ENCODE results near the gene CABYR. TPM values are rescaled to one million over a fixed set of nuclear protein-coding genes. Genes with fewer than 3 reads are reported as not detected.
A peak's percentile ranks its signal among the peaks of the same experiment; 100 is the strongest.

Gene CABYR, protein sequence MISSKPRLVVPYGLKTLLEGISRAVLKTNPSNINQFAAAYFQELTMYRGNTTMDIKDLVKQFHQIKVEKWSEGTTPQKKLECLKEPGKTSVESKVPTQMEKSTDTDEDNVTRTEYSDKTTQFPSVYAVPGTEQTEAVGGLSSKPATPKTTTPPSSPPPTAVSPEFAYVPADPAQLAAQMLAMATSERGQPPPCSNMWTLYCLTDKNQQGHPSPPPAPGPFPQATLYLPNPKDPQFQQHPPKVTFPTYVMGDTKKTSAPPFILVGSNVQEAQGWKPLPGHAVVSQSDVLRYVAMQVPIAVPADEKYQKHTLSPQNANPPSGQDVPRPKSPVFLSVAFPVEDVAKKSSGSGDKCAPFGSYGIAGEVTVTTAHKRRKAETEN
- polyA plus RNA-seq (ENCODE audit: insufficient read length), result 13.0 TPM
- long read RNA-seq, donor 1, partial matches to known transcripts, result 24 of 25 reads
- long read RNA-seq, donor 1, other reads (novel, unspliced or antisense), result 0 of 25 reads
- long read RNA-seq, donor 2, partial matches to known transcripts, result 0 of 2 reads
- long read RNA-seq, donor 2, other reads (novel, unspliced or antisense), result 0 of 2 reads
- long read RNA-seq, donor 3, result 0 reads
- long read RNA-seq, donor 4, result 0 reads
- long read RNA-seq, donor 5, partial matches to known transcripts, result 7 of 8 reads
- long read RNA-seq, donor 5, other reads (novel, unspliced or antisense), result 0 of 8 reads
- long read RNA-seq, donor 6, partial matches to known transcripts, result 0 of 1 reads
- long read RNA-seq, donor 6, other reads (novel, unspliced or antisense), result 0 of 1 reads
- long read RNA-seq, donor 7, partial matches to known transcripts, result 18 of 25 reads
- long read RNA-seq, donor 7, other reads (novel, unspliced or antisense), result 6 of 25 reads
- long read RNA-seq, donor 8, partial matches to known transcripts, result 0 of 8 reads
- long read RNA-seq, donor 8, other reads (novel, unspliced or antisense), result 6 of 8 reads

DNA sequence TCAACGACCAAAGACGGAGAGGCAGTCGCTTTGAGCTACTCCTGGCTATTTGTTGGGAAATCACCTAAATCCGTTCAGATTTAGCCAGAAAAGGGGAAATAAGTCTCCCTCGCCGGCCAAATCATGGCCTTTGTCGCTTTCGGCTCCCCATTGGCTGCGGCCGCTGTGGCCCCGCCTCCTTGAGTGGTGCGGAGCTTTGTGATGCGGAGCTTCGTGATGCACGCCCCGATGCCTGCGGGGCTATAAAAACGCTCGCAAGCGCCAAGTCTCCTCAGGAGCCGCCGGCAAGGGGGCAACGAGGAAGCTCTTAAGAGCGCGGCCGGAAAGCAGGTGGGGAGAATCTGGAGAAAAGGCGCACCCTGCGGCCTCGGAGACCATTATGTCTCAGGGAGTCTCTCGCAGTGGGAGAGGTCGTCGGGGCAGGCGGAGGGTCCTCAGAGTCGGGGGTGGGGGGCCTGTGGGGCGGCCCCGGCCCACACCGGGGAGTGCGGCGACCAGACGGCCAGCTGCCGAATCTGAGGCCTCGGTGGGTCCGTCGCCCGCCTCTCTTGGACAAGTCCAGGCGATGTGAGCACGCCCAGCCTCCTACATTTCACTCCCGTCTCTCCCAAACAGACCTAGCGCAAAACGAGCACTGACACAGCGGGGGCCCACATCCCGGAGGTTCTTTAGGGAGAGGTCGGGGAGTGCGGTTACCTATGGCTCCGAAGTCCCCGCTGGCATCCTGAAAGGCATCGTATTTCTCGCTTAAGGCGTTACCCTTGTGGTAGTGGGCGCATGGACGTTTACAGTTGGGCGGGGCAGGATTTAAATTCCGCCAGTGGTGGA lies at the start of gene CABYR:
Gene CABYR, plus strand, starts transcription at position 274 of the 828 bp plus-strand sequence. CDS start 4,053 bp downstream, outside the sequence.
- DNase-seq, result peak; percentile 77

DNA sequence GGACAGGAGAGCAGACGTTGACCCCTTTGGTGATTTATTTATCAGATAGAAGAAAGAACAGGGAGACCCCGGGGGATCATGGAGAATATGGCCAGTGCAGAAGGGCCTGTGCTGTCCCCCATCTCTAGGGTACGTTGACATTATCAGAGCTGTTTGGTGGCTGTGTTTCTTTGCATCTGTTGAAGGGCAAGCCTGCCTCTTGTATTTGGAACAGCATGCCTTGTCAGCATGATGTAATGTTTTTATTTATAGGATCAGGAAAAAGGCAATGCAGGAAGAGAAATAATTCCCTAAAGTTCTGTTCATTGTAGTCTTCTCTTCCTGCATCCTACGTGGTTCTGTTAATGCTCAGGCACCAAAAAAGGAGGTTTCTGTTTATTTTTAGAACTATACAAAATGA lies 49.8 kb upstream of the CABYR start:
- no peak for DNase-seq

DNA sequence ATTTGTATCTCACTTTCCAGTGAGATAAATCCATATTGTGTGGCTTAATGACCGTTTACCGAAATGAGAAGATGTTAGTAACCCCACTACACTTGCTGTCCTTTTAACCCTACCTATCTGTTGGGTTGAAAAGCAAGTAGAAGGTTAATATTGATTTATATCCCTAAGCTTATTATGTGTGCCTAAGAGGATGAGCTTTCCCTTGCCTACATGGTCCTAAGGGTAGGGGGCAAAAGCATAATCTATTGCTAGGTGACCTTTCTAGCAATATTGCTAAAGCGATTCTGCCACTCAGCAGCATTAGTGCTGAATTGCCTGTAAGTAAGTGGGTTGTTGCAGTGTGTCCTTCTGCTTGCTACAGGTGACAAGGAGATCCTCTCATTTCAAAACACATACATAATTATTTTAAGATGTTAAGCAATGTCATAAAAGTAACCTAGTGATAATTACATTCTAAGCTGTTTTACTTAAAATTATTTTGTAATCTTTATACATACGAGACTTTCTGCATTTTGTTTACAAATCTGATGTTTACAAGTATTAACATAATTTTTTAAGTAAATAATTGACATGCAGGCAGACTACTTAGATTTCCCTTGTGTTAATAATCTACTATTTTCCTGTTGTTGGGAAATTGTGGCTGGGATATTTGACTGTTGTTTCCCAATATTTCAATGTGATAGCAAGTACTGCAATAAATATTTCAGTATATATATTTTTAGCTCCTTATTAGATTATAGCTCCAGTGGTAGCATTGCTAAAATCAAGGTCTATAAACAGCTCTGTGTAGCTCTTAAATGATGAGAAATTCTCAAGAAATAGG lies 49.1 kb upstream of the CABYR start:
- DNase-seq, result no peak

DNA sequence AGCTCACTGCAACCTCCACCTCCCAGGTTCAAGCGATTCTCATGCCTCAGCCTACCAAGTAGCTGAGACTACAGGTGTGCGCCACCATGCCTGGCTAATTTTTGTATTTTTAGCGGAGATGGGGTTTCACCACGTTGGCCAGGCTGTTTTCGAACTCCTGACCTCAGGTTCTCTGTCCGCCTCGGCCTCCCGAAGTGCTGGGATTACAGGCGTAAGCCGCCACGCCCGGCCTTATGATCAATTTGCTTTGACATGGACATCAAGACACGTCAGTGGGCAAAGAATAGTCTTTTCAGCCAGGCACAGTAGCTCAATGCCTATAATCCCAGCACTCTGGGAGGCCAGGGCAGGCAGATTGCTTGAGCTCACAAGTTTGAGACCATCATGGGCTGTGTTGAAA lies 48.0 kb upstream of the CABYR start:
- DNase-seq, result no peak

DNA sequence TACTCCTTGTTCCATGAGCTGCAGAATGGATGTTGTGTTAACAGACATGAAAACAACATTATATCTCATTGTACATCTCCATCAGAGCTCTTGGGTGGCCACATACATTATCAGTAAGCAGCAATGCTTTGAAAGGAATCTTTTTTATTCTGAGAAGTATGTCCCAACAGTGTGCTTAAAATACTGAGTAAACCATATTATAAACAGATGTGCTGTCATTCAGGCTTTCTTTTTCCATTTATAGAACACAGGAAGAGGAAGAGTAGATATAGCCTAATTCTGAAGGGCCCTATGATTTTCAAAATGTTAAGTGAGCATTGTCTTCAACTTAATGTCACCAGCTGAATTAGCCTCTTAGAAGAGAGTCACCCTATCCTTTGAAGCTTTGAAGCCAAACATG lies 44.3 kb upstream of the CABYR start:
- DNase-seq, result no peak

DNA sequence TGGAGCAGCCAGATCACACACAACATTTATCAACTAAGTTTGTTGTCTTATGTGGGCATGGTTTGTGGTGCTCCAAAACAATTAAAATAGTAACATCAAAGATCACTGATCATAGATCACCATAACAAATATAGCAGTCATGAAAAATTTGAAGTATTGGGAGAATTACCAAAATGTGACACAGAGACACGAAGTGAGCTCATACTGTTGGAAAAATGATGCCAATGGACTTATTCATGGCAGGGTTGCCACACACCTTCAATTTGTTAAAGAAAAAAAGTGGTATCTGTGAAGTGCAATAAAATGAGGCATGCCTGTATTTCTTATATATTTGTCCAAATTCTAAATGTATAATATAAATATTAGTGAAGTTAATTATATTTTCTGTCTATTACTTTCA lies 42.9 kb upstream of the CABYR start:
- DNase-seq, result no peak

DNA sequence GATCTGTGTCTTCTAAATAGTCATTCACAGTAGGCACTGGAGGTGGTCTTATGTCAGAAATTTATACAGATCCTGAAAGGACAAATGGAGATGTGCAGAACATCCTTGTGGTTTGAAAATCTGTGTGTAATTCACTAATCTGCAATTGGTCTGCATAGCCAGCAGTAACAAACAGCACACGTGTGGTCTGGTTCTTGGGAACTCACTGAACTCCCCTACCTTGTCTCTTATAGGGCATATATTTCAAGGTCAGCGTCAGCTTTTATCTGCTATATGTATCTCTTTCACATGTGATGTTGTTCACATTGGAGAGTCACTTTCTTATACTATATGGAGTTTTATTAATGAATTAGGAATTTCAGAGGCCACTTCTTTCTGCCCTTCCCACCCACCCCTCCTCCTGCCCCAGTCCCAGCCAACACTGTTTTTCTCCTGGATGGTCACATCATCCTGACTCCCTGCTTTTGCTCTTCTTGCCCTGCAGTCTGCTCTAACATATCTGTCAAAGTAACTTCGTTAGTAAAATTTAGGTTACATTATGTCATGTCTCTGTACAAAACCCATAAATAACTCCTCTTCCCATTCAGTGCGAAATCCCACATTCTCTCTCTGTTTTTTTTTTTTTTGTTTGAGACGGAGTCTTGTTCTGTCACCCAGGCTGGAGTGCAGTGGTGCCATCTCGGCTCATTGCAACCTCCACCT lies 35.4 kb upstream of the CABYR start:
- no peak for DNase-seq

DNA sequence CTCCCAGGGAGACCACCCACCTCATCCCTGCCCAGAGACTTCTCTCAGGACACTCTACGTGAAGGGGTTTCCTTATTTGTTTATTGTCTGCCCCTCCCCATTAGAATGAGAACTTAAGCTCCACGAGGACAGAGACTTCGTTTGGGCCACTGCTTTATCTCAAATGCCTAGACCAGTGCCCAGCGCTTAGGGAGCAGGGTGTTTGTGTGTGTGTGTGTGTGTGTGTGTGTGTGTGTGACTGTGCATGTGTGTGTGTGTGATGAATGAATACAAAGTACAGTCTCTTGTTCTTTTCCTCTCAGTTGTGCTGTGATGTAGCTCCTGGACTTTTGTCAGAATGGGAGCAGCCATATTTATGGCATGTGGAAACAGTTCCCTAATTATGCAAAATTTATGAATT lies 34.4 kb upstream of the CABYR start:
- DNase-seq, result no peak

DNA sequence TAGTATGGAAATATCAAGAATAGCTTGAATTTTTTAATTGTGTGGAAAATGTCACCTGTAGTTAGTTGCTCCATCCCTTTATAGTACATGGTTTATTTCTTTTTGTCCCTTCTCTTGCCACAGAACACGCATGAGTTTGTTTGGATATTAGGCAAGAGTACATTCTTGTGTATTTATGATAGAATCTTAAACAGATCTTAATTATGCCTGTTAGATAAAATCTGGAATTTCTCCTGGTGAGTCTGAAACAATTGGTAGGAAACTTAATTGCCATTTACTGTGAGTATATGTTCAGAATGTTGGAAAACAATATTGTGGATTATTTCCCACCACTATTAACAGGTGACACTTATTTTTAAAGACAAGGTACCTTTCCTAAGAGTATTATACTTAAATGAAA lies 30.2 kb upstream of the CABYR start:
- DNase-seq, result no peak

DNA sequence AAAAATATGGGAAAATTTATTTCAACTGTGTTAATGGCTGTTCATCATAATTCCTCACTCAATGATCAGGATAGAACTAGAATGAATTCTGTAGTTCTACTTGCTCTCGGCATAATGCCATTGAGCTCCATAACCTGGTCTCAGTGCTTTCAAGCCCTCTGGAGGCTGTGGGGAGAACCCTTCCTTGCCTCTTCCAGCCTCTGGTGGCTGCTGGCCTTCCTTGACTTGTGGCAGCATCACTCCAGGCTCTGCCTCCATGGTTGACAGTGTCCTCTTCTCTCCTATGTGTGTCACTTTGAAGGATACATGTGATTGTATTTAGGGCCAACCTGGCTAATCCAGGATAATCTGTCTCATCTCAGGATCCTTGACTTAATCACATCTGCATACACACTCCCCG lies 26.9 kb upstream of the CABYR start:
- no peak for DNase-seq

DNA sequence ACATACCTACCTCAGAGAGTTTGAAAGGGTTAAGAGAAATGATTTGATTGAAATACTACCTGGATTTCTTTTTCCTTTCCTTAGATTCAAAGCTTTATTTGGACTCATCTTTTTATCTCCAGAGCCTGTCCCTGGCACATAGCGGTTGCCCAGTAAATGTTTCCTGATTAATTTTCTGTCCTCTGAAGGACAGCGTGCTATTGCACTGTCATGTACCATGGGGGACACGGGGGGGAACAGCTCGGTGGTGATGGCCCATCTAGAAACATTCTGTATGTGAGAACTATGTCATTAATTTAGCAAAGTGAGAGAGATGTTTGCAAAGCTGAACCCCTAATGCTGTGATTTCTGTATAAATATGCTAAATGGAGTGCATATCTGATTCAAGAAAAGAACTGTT lies 26.4 kb upstream of the CABYR start:
- DNase-seq, result no peak

DNA sequence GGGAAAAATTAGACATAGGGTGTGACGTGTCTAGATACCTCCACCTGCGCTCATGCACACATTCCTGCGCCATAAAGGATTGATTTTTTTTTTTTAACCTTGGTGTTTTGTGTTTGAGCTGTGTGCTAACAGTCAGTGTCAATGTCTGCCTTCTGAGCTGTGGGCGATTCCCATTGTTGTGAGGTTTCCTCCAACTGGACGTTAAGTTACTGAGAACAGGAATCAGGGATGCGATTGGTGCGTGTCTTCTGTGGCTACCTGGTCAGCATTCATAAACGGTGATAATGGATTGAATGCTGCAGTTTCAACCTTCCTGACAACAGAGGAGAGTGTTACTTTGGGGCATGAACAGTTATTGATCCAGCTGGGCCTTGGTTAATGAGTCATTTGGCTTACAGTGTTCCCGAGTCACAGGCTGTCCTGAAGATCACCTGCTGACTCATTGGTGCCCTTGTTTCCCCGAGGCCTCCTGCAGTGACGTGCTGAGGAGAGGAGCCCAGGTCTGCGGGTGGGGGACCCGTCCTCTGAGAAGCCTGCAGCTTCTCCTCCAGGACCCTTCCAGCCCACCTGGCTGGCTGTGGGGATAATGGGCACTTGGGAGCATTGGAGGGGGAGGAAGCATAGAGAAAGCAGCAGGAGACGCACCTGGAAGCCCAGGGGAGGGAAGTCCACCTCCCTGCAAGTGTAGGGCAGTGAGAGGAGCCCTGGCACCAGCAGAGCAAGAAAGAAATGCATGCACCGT lies 25.8 kb upstream of the CABYR start:
- no peak for DNase-seq

DNA sequence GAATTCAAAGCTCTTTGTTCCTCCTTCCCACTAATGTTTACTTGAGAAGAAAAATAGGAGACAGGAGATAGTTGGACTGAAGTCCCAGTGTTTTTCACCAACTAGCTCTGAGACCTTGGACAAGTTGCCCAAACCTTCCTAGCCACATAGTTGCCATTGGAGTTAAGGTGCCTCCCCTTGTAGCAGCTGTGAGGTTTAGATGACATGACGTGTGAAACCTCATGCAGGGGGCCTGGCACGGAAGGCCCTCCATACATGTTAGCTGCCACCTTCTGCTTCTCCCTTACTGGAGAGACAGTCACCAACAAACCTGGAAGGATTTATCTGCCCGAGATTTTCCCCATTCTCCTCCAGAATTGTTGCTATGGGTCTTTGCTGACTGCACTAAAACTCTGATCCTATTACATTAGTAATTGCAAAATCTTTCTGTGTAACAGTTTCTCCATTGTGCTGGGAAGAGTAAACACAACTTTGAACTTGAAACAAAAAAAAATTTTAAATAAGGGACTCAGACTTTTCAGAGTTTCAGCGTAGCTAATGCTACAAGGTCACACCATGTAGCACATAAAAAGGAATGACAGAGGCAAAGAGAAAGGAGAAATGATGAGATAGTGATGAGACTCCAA lies 23.8 kb upstream of the CABYR start:
- no peak for DNase-seq

DNA sequence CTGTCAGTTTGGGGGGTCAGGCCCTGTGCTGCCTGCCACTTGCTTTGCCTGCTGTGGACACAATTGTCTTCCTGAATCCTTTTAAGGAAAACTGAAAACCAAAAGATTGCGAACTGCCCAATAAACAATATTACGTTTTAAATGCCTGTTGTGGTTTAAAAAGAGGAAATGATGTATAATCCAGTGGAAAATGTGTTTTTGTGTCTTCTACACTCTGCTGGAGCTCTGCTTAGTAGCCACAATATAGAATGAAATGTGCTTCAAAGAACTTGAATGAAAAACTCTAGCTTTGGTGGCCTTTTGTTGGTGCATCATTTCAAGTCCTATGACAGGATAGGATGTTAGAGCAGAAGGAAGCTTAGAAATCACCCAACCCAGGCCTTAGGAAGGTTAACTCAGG lies 23.2 kb upstream of the CABYR start:
- no peak for DNase-seq

DNA sequence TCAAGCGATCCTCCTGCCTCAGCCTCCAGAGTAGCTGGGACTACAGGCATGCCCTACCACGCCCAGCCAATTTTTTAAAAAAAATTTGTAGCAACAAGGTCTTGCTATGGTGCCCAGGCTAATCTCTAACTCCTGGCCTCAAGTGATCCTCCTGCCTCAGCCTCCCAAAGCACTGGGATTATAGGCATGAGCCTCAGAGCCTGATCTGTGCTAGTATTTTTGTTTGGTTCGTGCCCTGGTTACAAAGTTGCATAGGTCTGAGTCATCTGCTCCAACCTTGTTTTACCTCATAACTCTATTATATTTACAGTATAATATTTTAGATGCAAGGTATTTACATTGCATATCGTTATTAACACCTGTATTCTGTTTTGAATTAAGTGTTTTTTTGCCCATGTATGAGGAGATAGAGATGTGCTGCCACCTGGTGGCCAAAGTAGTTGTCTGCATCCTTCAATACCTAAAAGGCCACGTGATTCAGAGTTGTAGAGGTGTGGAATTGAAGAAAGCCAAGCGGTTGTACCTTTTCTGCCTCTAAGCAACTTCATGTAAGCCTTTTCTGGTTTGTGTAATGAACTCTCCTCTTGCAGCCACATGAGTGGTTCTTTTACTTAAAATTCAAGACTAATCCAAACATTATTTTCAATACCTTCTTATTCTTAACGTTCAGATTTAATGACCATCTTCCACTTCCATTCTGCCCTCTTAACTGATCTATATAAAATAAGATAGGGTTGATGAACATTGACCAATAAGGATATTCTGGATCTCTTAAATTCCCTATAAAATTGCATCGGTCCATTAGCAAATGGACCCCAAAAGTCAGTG lies 19.9 kb upstream of the CABYR start:
- peak; percentile 80 for DNase-seq

DNA sequence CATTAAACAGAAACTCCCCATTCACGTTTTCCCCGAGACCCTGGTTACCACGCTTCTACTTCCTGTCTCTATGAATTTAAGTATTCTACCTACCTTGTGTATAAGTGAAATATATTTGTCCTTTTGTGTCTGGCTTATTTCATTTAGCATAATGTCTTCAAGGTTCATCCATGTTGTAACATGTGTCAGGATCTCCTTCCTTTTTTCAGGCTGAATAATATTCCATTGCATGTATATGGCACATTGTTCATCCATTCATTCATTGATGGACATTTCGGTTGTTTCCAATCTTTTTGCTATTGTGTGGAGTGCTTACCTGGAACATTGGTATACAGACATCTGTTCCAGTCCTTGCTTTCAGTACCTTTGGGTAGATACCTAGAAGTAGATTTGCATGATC lies 18.2 kb upstream of the CABYR start:
- DNase-seq, result no peak

DNA sequence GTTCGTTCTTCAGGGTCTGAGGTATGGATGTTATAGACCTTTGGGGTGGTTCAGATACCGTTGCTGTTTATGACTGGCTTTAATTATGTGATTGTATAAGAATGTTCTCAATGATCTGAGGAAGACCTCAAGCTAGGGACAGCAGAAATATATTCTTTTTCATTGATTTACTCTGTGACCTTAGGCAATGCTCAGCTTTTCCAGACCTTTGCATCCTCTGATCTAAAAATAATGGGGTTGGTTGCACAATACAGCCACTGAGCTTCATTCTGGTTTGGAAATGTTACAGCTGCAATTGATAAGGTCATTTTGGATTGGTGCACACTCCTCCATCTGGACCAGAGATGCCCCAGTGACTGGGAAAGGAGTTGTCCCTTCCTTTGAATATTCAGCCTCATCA lies 17.2 kb upstream of the CABYR start:
- DNase-seq, result no peak

DNA sequence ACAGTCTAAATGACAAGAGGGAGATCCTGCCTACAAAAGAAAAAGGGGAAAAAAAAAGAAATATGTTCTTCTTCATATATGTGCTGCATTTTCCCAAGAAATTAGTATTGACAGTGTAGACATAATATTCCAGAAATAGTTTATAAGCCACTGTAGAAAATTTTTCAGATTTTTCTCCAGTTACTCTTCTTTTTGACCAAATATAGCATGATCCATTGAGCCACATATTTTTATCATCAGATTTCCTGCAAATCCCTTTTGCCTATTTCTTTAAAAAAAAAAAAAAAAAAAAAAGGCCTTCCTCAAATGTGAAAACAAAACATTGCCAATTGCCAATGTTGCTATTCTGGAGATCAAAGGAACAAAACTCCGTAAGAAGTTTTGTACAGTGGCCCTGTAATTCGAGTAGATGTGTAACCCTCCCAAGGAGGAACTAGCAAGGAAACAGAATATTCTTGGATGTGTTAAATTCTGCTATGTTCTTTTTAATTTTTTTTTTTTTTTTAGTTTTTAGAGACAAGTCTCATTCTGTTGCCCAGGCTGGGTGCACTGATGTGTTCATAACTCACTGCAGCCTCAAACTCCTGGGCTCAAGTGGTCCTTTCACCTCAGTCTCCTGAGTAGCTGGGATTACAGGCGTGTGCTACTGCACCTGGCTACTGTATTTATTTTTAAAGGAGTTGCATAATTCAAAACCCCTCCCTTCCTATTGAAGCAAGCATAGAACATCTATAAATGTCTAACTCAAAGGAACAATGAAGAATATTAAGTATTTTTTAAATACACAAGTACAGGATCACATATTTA lies 12.5 kb upstream of the CABYR start:
- no peak for DNase-seq

All from left kidney (tissue), 8 donors.